HL-60/S4 treated with retinoic acid at 250 ng/mL for 4 days and 3 days (cell line): ENCODE results near the gene GBF1.

Experiments used
- in situ Hi-C: fragments of 300-500 bp; cut with MboI; formaldehyde crosslinking; loops from 2 replicates; pipeline ENCODE4 v1.7.0; 2022; ENCODE audit warnings: low sequenced_read_pairs

The GBF1 gene

DNA sequence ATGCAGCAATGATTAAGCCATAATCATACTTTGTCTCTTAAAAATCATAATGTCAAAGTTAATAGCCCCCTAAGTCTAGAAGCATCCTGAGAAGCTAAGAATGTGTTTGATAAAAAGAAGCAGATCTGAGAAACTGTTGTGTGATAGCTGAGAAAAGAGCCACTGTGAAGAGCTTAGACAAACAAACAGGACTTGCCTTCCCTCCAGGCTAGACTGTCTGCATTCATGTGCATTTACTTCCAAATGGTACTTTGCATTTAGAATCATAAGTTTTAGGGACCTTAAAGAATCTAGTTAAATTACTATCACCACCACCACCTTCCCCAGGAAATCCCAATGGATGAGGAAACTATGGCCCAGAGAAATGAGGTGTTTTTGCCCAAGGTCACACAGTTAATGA, 87.4 kb downstream of the GBF1 start:
- in situ Hi-C loops, result no loop called here

GRCh38 chr10:102334101-102334500, 88.8 kb downstream of the GBF1 start:
- in situ Hi-C loops, result no loop called here

DNA sequence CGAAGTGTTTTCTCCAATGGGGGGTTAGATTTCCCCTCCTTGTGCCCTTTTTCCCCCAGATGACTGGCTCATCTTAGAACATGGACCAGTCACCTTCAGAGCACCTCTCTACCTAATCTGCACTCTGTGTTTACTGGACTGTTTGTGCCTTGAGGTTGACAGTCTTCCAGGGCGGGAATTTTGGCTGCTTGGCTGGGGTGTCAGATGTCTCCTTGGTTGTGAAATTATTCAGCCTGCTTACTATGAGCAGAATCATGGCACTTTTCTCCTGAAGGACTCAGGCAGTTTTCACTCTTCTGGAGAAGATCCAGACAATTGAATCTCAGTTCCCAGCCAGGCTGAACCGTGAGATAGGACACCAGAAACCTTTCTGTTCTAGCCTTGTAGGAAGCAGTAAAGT, 89.9 kb downstream of the GBF1 start:
- in situ Hi-C loops, result no loop called here

GRCh38 chr10:102341038-102341688, 95.8 kb downstream of the GBF1 start:
- in situ Hi-C loops, result no loop called here

- in situ Hi-C loops, result no loop called here
Measured at GRCh38 chr10:102342458-102342857, 97.1 kb downstream of the GBF1 start.

DNA sequence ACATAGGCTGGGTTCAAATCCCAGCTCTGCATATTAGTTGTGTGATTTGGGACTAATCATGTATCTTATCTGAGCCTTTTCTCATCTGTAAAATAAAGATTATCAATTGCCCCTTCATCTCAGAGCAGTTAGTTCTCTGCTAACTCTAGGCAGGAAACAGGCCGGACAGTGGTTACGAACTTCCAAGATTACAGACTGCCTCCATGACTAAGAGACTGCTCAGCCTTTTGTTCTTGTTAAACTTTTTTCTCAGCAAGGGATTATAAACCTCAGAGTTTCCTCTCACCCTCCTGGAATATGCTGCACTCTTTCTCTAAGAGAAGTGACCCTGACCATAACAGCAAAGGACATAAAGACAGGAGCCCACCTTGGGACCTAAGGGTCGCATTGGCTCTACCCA, 97.6 kb downstream of the GBF1 start:
- in situ Hi-C loops, result no loop called here

DNA sequence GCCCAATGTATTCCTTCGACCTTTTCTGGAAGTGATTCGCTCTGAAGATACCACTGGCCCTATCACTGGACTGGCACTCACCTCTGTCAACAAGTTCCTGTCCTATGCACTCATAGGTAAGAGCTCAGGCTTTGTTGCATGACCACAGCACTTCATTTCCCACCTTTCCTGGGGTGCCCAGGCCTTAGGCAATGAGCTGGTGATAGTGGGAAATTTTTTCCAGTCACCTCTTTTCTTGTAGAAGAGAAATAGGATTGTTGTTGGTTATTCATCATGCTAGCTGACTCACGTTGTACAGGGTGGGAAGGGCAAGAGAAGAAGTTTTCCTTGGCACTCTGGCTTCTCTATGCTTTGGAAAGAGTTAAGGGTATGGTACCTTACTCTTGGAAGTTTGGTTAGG, 98.7 kb downstream of the GBF1 start:
- in situ Hi-C loops, result no loop called here

- in situ Hi-C loops, result no loop called here
Measured at GRCh38 chr10:102347236-102347828, 102.0 kb downstream of the GBF1 start.

GRCh38 chr10:102352066-102352715, 106.9 kb downstream of the GBF1 start:
- in situ Hi-C loops, result loop anchor here (10.0 kb wide), 1 partner anchor 117 kb away; no protein-coding TSS in a partner anchor

DNA sequence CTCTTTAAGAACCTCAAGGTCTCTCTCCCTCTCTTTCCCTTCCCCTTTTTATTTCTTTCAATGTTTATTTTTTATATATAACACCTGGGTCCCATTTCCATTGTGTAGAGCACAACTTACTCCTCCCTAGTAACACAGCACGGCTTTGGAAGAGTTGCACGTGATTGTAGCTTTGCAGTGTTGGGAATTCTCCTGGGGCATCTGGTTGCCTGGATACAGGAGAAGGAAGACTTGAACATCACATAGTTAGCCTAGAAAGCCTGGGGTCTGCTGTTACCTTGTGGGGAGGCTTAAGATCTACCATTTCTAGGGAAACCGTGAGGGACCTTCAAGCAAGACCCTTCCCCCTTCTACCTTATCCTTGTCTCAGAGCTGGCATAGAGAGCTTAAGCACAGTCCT, 109.1 kb downstream of the GBF1 start:
- in situ Hi-C loops, result loop anchor here (10.0 kb wide), 1 partner anchor 120 kb away; no protein-coding TSS in a partner anchor

DNA sequence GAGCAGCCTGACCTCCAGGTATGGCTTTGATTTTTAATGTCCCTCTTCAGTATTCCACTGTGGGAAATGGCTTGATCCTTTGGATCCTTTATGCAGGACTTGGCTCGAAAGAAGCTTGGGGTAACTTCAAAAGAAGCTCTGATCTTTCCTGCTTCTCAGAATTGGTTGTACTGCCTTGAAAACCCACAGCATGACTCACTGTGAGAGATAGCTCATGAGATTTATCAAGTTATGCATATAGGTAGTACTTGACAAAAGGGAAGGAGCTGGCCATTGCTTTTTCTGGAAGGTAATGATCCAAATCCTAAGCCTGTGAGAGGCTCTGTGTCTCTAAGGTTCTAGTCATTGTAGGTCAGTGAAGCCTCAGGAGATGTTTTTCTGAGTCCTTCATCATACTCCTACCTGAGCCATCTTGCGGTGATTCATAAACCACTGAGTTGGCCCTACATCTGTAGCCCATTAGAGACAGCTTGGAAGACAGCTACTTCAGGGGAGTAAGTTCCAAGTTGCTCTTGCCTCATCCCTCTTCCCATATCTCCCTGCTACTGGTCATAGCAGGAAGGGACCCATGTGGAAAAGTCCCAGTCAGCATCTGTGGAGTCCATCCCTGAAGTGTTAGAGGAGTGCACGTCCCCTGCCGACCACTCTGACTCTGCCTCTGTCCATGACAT, 113.5 kb downstream of the GBF1 start:
- in situ Hi-C loops, result loop anchor here (10.0 kb wide), 1 partner anchor 124 kb away; no protein-coding TSS in a partner anchor

- in situ Hi-C loops, result no loop called here
Measured at GRCh38 chr10:102367441-102367840, 122.1 kb downstream of the GBF1 start.

- in situ Hi-C loops, result no loop called here
Measured at GRCh38 chr10:102368077-102368476, 122.7 kb downstream of the GBF1 start.

GRCh38 chr10:102371295-102371694, 126.0 kb downstream of the GBF1 start:
- in situ Hi-C loops, result no loop called here

DNA sequence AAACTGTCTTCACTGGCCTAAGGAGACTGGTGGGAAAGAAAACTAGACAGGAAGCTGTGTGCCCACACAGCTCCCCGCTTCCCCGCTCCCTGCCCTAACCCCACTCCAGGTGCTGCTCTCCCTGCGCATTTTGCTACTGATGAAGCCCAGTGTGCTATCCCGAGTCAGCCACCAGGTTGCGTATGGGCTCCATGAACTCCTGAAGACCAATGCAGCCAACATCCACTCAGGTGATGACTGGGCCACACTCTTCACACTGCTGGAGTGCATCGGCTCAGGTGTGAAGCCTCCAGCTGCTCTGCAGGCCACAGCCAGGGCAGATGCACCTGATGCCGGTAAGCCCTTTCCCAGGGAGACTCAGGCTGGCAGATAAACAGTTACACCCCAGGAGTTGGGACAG, 129.9 kb downstream of the GBF1 start:
- in situ Hi-C loops, result no loop called here

- in situ Hi-C loops, result no loop called here
Measured at GRCh38 chr10:102375867-102376266, 130.5 kb downstream of the GBF1 start.

DNA sequence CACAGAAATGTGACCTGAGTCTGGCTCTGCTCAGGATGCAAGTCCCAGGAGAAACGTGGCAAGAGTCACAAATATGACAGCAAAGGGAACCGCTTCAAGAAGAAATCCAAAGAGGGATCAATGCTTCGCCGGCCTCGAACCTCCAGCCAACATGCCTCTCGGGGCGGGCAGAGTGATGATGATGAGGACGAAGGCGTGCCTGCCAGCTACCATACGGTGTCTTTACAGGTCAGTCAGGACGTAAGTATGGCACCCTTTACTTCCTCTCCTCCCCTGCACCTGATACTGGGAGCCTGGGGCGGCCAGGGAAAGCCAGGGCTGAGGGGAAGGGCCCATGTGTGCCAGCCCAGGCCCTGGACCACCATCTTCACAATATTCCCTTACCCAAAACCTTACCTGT, 131.6 kb downstream of the GBF1 start:
- in situ Hi-C loops, result no loop called here

- in situ Hi-C loops, result no loop called here
Measured at GRCh38 chr10:102379383-102379782, 134.1 kb downstream of the GBF1 start.

- in situ Hi-C loops, result no loop called here
Measured at GRCh38 chr10:102381983-102382382, 136.7 kb downstream of the GBF1 start.

- in situ Hi-C loops, result no loop called here
Measured at GRCh38 chr10:102382871-102383270, 137.5 kb downstream of the GBF1 start.

DNA sequence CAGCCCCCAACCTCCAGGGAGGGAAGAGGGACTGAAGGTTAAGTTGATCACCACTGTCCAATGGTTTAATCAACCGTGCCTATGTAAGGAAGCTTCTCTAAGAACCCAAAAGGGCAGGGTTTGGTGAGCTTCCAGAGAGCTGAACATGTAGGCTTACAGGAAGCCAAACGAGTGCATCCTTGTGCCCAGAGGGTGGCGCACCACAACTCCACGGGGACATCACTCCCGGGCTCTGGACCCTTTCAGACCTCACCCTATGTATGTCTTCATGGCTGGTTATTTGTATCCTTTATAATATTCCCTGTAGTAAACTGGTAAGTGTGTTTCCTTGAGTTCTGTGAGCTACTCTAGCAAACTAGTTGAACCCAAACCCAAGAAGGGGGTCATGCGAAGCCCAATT, 138.7 kb downstream of the GBF1 start:
- in situ Hi-C loops, result no loop called here
